IPS-11a (cell line): Measurements from ENCODE around the gene ENTR1.
"Not testable (repeated sequence)": the region's sequence is repeated elsewhere in the genome, so short reads cannot be mapped to it uniquely, and the experiment has no call there.

Source experiments
- H3K4me3 ChIP-seq: one replicate; pipeline ENCODE4 v1.5.1; 2013; ENCODE audit warnings: low read depth, low read length, control low read depth

Gene ENTR1

DNA sequence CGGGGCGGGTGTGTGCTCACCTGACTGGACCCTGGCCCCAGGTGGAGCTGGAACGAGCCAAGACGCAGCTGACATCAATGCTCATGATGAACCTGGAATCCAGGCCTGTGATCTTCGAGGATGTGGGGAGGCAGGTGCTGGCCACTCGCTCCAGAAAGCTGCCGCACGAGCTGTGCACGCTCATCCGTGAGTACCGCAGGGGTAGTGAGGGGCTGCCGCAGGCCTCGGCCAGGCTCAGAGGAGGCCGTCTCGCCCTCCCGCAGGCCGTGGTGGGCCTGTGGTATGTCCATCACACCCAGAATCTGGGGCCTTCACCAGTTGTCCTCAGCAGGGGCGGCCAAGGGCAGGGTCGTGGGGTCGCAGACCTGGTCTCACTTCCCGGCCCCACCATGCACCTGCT, 11.4 kb upstream of the ENTR1 start:
- no peak overlapping the region for H3K4me3 ChIP-seq

DNA sequence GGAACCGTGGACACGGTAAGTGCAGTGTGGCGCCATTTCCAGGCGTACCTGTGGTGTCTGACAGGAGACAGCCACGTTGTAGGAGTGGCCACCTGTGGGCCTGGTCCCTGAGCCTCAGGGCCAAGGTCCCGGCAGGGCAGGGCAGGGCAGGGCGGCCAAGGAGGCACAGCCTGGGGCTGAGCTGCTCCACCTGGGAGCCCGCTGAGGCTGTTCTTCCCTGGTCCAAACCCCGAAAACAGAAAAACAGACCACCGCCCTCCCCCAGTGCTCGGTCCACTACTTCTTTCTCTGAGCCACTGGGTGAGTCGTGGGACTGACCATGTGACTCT, 8.6 kb upstream of the ENTR1 start:
- H3K4me3 ChIP-seq: no peak overlapping the region

DNA sequence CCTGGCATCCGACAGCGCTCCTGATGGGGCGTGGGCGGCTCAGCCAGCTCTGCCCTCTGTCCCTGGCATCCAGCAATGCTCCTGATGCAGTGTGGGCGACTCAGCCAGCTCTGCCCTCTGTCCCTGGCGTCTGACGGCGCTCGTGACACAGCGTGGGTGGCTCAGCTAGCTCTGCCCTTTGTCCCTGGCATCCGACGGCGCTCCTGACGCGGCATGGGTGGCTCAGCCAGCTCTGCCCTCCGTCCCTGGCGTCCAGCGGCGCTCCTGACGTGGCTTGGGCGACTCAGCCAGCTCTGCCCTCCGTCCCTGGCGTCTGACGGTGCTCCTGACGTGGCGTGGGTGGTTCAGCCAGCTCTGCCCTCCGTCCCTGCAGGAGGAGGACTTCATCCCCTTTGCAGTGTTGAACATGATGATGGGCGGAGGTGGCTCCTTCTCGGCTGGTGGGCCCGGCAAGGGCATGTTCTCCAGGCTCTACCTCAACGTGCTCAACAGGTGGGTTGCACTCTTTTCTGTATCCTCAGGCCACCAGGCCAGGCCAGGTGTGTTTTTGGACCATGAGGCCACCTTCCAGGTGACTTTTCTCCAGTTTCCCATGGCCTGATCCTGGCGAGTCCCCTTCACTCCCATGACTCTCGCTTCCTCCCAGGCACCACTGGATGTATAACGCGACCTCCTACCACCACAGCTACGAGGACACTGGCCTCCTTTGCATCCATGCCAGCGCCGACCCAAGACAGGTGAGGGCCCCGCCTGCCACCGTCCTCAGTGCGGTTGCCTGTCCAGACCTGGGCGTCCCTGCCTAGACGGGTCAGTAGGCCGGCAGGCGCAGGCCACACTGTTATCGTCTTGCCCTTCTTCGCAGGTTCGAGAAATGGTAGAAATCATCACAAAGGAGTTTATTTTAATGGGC, 8.0 kb upstream of the ENTR1 start:
- no peak overlapping the region for H3K4me3 ChIP-seq

DNA sequence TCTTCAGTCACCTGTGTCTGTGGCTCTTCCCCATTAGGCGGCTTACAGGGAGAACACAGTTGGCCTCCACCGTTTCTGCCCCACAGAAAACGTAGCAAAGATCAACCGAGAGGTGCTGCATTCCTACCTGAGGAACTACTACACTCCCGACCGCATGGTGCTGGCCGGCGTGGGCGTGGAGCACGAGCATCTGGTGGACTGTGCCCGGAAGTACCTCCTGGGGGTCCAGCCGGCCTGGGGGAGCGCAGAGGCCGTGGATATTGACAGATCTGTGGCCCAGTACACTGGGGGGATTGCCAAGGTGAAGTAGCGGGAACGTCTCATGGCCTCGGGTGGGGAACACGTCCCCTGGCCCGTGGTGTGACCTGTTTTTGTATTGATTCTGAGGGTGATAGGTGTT, 6.5 kb upstream of the ENTR1 start:
- H3K4me3 ChIP-seq: no peak overlapping the region

DNA sequence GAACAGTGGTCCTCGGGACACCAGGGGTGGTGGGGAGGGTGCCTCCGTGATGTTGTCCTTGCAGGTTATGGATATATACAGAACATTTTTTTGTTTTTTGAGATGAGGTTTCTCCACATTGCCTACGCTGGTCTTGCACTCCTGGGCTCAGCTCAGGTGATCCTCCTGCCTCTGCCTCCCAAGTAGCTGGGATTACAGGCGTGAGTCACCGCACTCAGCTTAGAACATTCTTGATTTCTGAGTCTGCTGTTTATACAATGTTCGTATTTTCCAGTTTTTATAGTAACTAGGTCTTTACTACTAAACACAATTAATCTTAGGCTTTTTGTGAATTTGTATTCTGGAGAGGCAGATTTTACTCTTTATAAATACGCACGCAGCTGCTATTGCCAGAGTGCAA, 6.0 kb upstream of the ENTR1 start:
- no peak overlapping the region for H3K4me3 ChIP-seq

DNA sequence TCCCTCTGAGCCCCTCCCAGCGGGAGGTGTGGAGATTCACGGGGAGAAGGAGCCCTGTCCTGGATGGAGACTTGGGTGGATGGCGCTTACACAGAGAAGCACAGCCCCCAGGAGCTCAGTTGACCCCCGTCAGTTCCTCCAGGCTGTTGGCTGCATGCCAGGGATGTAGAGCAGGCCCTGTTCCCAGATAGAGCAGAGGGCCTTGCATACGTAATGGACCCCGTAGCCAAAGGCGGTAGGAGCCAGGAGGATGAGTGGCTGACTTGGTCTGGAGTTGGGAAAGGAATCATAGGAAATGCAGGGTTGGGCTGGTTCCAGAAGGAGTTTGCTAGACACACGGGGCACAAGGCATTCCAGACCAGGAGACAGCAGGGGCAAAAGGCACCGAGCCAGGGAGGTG, 2.5 kb upstream of the ENTR1 start:
- H3K4me3 ChIP-seq: no peak overlapping the region

DNA sequence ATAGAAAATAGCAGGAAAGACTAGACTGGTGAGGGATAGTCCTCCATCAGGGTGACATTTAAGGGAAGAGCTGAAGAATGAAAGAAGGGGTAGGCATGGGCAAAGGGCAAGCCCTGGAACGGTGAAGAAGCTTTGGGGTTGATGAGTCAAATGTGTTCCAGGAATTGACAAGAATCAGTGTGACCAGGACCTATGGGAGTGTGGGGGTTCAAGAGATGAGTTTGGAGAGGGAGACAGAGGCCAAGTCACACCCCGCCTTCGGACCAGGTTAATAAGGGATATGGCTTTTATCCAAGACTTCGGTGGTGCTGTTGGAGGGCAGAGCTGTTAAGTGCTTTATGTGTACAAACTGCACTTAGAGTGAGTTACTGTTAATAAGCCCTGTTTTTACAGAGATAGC, 964 bp upstream of the ENTR1 start:
- peak overlapping the region; percentile 84 for H3K4me3 ChIP-seq

DNA sequence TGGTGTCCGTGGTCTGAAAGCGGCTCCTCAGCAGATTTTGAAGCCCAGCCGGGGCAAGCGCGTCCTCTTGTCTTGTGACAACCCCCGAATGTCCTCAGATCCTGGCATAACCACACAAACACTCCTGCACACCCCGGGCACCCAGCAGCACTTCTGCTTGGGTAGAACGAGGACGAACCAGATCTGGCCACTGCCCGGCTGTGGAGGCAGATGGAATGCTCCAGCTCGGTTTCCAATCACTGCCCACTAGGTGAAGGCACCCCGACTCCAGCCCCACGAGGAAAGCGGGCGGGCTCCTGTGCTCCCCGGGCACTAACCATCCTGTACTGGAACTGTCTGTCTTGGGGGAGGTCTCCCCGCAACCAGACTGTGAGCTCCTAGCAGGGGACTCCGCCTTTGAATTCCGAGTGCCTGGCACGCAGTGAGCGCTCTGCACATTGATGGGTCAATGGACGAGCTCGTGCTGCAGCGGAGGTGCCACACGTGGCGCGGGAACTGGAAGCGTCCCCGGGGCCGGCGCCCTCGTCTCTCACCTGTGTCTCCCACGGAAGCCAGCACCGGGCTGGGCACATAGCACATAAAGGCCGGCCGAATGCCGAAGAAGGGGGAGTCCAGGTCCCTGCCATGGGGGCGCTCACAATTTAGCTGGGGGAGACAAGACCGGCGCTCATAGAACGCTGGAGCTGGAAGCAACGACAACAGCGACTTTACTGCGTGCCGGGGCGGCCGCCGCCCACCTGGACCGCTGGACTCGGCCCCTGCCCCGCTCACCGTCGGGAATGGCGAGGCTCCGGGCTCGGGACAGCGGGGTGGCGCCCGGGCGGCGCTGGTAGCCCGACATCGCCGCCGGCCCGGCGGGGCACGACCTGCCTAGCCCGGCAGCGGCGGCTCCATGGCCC, 608 bp downstream of the ENTR1 start:
- peak overlapping the region; percentile 67 for H3K4me3 ChIP-seq

DNA sequence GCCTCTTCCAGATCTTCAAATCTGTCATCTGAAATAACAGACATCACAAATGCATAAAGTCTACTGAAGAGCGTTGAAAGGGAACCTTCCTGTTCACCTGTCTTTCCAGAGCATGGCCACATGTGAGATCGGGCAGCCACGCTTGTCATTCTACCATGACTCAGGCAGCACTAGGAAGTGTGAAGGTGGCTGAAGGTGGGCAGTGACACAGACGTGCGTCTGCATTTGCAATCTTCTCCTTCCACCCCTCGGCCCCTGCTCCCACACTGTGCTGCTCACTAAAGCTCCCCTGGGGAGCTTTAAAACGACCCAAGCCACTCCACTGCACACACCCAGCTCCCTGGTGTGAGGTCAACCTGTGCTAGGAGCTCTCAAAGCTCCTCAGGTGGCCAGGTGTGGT, 2.5 kb downstream of the ENTR1 start:
- H3K4me3 ChIP-seq: no peak overlapping the region

DNA sequence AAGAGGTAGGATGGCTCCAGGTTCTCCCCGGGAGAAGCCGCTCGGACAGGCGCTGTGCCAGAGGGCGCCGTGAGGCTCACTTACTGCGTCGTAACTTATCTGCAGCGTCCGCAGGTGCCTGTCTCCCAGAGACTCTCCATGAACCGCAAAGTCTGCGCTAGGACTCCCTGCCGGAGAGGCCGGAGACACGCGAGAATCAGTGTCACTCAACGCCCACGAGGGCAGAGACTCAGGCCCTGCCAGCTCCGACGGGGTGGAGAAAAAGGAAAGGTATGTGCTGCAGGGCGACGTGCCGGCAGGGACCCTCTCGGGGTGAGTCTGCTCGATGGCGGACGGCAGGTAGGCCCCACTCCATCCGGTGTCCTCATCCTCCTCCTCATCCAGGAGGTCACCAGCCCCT, 3.4 kb downstream of the ENTR1 start:
- not testable (repeated sequence) for H3K4me3 ChIP-seq

DNA sequence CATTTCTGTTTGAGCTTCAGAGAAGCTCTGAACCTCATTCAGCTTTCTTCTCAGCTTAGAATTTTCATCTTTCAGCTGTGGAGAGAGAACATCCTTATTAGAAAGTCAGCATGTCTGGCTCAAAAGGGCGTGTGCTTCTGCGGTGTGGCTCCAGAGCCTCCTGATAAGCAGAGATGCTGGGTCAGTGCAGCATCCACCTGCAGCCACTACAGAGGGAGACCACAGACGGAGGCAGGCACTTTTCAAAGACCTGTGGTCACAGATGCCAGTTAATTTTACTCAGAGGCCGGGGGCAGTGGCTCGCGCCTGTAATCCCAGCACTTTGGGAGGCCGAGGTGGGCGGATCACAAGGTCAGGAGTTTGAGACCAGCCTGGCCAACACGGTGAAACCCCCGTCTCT, 4.5 kb downstream of the ENTR1 start:
- not testable (repeated sequence) for H3K4me3 ChIP-seq

DNA sequence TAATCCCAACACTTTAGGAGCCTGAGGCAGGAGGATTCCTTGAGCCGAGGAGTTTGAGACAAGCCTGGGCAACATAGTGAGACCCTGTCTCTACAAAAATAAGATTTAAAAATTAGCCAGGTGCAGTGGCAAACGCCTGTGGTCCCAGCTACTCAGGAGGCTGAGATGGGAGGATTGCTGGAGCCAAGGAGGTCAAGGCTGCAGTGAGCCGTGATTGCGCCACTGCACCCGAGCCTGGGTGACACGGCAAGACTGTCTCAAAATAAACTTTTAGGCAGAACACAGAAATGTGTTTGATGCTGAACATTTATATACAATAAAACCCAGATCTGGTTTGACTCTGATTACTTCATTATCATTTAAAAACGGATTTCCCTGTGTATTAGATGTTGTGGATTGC, 4.9 kb downstream of the ENTR1 start:
- no peak overlapping the region for H3K4me3 ChIP-seq

DNA sequence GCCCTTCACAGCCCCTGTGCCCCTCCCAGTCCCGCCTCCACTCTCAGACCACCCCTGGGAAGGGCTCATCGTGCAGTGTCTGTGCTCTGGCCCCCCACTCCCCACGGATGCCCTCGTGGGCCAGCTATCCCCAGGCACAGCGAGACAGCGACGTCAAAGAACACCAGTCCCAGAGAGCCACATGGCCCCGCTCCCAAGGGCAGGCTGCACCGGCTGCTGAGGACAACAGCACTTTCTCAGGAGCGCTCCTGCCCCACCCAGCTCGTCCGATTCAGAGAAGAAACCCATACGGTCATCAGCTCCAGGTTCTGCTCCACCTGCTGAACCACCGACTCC, 5.6 kb downstream of the ENTR1 start:
- no peak overlapping the region for H3K4me3 ChIP-seq

DNA sequence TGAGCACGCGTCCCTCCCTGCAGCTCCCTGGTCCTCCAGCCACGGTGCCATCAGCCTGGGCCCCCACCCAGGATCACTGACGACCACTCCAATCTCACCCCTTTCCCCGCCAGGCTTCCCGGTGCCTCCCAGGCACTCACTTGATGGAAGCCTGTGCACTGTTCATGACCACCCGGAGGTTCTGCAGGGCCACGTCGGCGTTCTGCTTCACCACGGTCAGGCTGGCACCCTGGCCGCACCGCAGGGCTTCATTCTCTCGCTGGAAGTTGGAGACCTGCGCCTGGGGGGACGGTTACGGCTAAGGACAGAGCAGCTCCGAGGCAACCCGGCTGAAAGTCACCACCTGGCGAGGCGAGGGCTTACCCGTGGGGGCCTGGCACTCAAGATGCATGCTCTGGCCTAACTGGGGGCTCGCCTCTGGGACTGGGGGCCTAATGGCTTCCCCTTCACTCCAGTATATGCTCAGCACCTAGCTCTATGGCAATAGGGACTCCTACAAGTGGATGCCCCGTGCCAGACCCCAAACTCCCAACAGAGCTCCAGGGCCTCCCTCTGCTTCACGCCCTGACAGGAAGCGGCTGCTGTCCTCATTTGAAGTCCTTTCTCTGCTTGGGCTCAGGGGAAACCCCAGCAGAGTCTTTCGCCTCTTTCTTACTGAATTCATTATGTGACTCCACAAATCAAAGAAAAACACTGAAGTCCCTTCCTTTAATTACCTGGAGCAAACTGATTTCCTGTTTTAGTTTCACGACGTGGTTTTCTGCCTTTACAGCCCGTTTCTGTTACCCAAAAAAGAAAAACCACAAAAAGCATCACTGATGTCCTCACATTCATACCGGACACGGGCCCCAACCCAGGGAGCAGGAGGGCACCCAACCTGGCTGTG, 6.3 kb downstream of the ENTR1 start:
- no peak overlapping the region for H3K4me3 ChIP-seq

DNA sequence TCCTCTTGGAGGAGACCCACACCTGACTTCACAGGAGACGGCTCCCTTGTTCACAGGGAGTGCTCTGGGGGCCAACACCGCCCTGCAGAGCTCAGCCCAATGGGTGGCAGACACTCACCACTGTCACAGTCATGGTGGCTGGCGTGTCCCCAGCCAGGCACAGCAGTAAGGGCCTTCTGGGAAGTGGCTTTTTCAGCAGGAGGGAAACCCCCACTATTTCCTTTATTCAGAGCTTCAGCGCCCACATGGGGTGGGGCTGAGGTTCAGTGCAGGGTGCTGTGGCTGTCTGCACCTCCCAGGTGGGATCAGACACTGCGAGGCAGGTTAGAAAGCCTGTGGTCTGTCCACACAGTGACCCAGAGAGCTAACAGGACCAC, 6.9 kb downstream of the ENTR1 start:
- no peak overlapping the region for H3K4me3 ChIP-seq

DNA sequence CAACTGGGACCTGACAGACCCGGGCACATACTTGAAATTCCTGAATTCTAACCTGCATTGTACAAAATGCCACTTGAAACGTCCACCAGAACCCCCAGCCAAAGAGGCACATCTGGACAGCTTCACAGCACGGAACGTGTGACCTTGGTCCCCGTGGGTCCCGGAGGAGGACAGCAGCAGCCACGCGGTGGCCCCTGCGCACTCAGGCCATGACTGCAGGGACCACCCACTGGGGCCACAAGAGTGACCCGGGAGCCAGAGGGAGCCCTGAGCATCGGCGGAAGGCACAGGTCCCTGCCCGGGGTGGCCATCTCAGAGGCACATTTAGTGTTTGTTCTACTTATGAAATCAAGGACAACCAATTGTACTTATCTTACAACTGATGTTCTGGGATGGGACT, 8.3 kb downstream of the ENTR1 start:
- no peak overlapping the region for H3K4me3 ChIP-seq

DNA sequence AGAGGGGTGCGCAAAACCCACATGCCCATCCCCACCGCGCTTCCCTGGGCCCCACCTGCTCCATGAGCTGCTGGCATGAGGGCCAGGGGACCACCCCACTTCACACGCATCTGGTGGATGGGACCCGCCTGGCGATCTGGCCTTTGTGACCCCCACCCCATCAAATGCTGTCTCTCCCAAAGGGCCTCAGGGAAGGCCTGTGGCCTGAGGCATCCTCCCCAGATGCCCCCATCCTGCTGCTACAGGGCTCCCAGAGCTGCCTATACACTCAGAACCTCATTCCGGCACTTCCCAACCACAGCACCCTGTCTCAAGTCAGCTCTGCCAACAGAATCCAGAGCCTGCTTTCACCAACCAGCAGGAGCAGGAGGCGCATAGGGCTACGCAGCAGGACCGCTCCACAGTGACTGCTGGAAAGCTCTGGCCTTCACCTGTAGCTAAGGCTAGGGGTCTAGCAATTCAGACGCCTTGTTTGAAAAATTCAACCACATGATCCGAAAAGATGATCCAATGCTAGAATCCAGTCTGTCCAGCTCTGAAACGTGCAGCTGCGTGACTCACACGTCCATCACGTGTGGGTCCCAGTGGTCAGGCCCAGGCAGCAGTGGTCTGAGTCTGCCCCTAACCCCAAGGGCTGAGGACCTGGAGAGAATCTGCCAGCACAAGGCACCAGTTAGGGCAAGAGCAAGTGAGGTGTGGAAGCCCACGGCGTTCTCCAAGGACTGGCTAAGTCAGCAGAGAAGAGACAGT, 9.1 kb downstream of the ENTR1 start:
- H3K4me3 ChIP-seq: no peak overlapping the region

DNA sequence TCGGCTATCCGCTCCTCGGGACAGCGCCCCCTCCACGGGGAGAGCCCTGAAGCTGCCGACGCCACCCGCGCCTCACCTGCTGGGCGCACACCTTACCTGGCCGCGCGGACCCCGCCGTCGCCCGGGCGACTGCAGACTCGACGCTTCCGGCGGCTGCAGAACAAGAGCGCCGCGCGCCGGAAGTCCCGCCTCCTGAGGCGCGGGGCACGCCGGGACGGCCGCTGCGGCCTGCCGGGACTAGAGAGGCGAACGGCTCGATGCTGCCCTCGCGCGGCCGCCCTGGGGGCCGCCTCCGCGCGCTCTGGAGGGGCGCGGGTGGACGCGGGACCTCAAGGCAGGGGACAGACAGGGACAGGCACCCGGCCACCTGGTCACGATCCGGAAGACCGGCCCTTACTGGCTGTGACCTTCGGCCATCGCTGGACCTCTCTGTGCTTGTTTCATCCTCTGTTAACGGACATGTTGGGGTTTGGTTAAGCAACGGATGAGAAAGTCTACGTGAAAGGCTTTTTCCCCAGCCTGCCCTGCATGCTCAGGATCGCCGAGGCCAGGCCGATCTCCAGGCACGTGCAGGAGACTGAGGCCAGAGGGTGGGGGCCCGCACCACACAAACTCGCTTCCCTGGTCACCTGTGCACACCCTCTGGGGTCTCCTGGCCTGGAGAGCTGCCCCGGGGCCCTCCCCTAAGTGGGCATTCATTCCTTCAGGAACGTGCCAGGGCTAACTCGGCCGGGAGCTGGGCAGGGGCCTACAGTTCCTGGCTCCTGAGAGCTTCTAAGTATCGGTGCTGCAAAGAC, 10.2 kb downstream of the ENTR1 start, which contains the start of gene SNAPC4:
Gene SNAPC4 (minus strand): TSS at position 133 of the 797 bp plus-strand sequence. CDS start 1,742 bp downstream, outside the sequence.
- peak within 1 kb of the TSS; percentile 79 for H3K4me3 ChIP-seq

DNA sequence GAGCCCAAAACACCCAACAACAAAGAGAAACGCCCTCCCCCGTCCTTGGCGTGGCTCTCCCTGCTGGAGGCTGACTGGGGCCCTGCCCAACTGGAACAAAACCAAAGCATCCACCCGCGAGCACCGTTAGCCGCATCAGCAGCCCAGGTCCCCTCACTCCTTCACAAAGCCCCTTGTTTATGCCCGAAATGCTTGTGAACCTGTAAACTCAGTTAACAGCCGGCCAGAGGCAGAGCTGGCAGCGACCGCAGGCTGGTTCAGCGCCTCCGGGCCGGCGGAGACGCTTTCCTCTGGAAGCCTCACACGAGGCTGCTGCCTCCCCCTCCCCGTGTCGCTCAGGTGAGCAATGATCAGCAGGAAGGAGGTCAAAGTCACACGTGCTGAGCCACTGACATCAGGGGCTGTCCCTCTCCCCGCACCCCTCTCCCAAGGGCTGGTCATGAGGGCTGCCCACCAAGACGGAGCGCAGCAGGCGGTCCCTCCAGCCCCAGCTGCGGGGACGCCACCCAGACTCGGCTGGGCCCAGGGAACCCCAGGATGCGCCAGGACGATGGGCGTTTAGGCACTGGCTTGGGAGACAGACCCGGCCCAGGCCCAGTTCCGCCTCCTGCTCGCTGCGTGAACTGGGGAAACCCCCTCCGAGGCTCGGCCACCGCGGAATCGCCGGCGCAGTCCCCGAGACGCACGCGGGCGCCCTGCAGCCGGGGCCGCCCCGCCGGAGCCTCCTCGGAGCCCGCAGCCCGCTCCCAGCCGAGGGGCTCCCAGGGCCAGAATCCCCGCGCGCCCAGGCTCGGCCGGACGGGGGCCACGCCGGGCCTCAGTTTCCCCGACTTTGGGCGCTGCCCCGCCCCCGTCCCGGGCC, 11.0 kb downstream of the ENTR1 start:
- H3K4me3 ChIP-seq: peak overlapping the region; percentile 79
